Spleen (tissue), 11 donors: Measurements from ENCODE around the gene VPS72. TPM values are rescaled to one million over a fixed set of nuclear protein-coding genes. Genes with fewer than 3 reads are reported as not detected.

Experiments
- DNase-seq: peaks from one replicate; pipeline ENCODE4 v3.0.0-alpha.2; 2020
- H3K27ac ChIP-seq, 8 donors: fragments of 200-600 bp; sonication (generic) in 7 of 8; 1 replicate in 4 of 8; 2 replicates in 4 of 8; pipeline versions ENCODE4 v1.5.0 to v1.8.0; 2016 to 2021; ENCODE audit warnings: inconsistent platforms in 4 of 8, mild to moderate bottlenecking in 4 of 8, moderate library complexity in 1 of 8
- H3K27me3 ChIP-seq, 7 donors: fragments of 200-600 bp; sonication (generic) in 6 of 7; replicated peaks in 1 of 7; 1 replicate in 4 of 7; 2 replicates in 3 of 7; pipeline versions ENCODE4 v1.5.0 to v1.8.0; 2016 to 2021; ENCODE audit warnings: inconsistent platforms in 3 of 7, mild to moderate bottlenecking in 1 of 7
- H3K36me3 ChIP-seq, 6 donors: fragments of 200-600 bp; sonication (generic) in 5 of 6; 1 replicate in 4 of 6; 2 replicates in 2 of 6; pipeline versions ENCODE4 v1.5.0 to v1.8.0; 2016 to 2021; ENCODE audit warnings: inconsistent platforms in 2 of 6
- H3K4me1 ChIP-seq, 6 donors: fragments of 200-600 bp; sonication (generic) in 5 of 6; 1 replicate in 3 of 6; 2 replicates in 3 of 6; pipeline versions ENCODE4 v1.5.0 to v1.8.0; 2016 to 2021; ENCODE audit warnings: inconsistent platforms in 3 of 6
- H3K4me3 ChIP-seq, 8 donors: fragments of 200-600 bp; sonication (generic) in 7 of 8; 1 replicate in 4 of 8; 2 replicates in 4 of 8; pipeline versions ENCODE4 v1.5.0 to v1.8.0; 2016 to 2021; ENCODE audit warnings: inconsistent platforms in 4 of 8, mild to moderate bottlenecking in 4 of 8, moderate library complexity in 2 of 8
- H3K9me3 ChIP-seq, 8 donors: fragments of 200-600 bp; sonication (generic) in 7 of 8; 1 replicate in 4 of 8; 2 replicates in 4 of 8; pipeline versions ENCODE4 v1.5.0 to v1.8.0; 2016 to 2021; ENCODE audit warnings: inconsistent platforms in 4 of 8
- CTCF ChIP-seq, 11 experiments: fragments of 200-600 bp in 7 of 11; fragments of 450-650 bp in 4 of 11; sonication (generic) in 4 of 11; IDR thresholded peaks in 8 of 11; conservative IDR thresholded peaks in 3 of 11; 1 replicate in 7 of 11; 2 replicates in 4 of 11; pipeline versions ENCODE4 v1.4.0 to v1.8.0; 2016 to 2021; ENCODE audit warnings: antibody characterized with exemption in 11 of 11, inconsistent platforms in 4 of 11, mild to moderate bottlenecking in 1 of 11
- POLR2A ChIP-seq, 3 donors: fragments of 450-650 bp; IDR thresholded peaks; one replicate each; pipeline ENCODE4 v1.5.1; 2017; ENCODE audit warnings: antibody characterized with exemption in 3 of 3, mild to moderate bottlenecking in 1 of 3
- POLR2AphosphoS5 ChIP-seq, 3 donors: sonication (generic); formaldehyde crosslinking; IDR thresholded peaks; one replicate each; pipeline ENCODE4 v1.5.1; 2017; ENCODE audit warnings: antibody characterized with exemption in 3 of 3
- WGBS, 5 donors: extraction: QIAGEN DNeasy Blood & Tissue Kit in 3 of 5; methylation state at CpG; one replicate each; pipeline versions ENCODE4 v1.1.5 to v1.1.7; 2013 to 2018; 5-methylcytosine and 5-hydroxymethylcytosine counted together
- intact Hi-C: fragments of 100-400 bp; cut with DNase I; formaldehyde crosslinking; loops from one replicate; pipeline ENCODE4 v1.15.0; 2023; ENCODE audit warnings: low total_unique reads
- polyA plus RNA-seq, 3 donors: library from polyadenylated mRNA; stranded (reverse); fragments of 200-250 nt; gene quantifications; one replicate each; pipeline ENCODE4 v1.2.1, GENCODE V29; 2013
- total RNA-seq, 7 donors: library from RNA; depleted of rRNA in 3 of 7; stranded (reverse); fragments of >200 nt in 3 of 7; fragmentation: NEBNext Ultra II Directional in 4 of 7; extraction: Animal tissue kit (Norgen Biotek cat#: 25700) in 4 of 7; gene quantifications; one replicate each; pipeline versions ENCODE4 v1.1.0 to v1.2.1, GENCODE V29; 2016 to 2021
- donor health status: healthy with polysubstance abuse.
- donor health status: DM: no; HTN: no; CAD: no; lungs with moderate emphysema.
- donor health status: DM: no; HTN: no; CAD: no.
- donor health status: Bipolar disorder and iron deficiency.
- donor health status: healthy.
- donor health status: DM: no; HTN: no; CAD: no.
- donor health status: DM: yes; HTN: yes; CAD: no.

VPS72 gene
- total and polyA plus RNA-seq, 10 donors = 23.1 to 43.1 (median 31.2) TPM

GRCh38 chr1:151184211-151184610, 5.8 kb downstream of the VPS72 start:
- intact Hi-C loops = no loop called here
- Histone ChIP-seq H3K27ac (no peak overlapping the region), H3K4me3 (no peak overlapping the region), H3K9me3 (no peaks in the 10 kb centered on the region), H3K36me3 (peaks cover 4 to 78% (median 67%) of the 10 kb centered on the region in 6 donors), H3K27me3 (no peaks in the 10 kb centered on the region), H3K4me1 (peaks cover 14 to 29% (median 21%) of the 10 kb centered on the region in 6 donors)
- TF ChIP-seq CTCF (IDR thresholded peaks at IDR 0.05 in 8 of 11, conservative IDR thresholded peaks at IDR 0.05 in 3 of 11) (no peak), POLR2AphosphoS5 (IDR thresholded peaks at IDR 0.05) (no peak)
- WGBS, 5 donors = 95 to 97% (median 95%) methylated on average over 10 of the region's 10 CpGs
- peak; percentile 37 for DNase-seq

- DNase-seq = peak; percentile 52
- H3K27me3 ChIP-seq = no peaks in the 10 kb centered on the region
- peaks cover 4 to 100% (median 85%) of the 10 kb centered on the region in 6 donors for H3K36me3 ChIP-seq
- no peak overlapping the region for H3K4me3 ChIP-seq
- H3K4me1 ChIP-seq = peaks cover 0 to 6% (median 2%) of the 10 kb centered on the region in 6 donors
- TF ChIP-seq POLR2AphosphoS5 (IDR thresholded peaks at IDR 0.05) (no peak), CTCF (IDR thresholded peaks at IDR 0.05 in 8 of 11, conservative IDR thresholded peaks at IDR 0.05 in 3 of 11) (no peak), POLR2A (IDR thresholded peaks at IDR 0.05) (no peak)
- no peaks in the 10 kb centered on the region for H3K9me3 ChIP-seq
- 94 to 97% (median 95%) methylated on average over 17 of the region's 17 CpGs for WGBS, 5 donors
- intact Hi-C loops = no loop called here
- no peak overlapping the region for H3K27ac ChIP-seq
Observed at GRCh38 chr1:151176514-151177045, 13.4 kb downstream of the VPS72 start.

- WGBS, 5 donors = 57 to 66% (median 62%) methylated on average over 4 of the region's 4 CpGs
- peaks cover 0 to 6% (median 2%) of the 10 kb centered on the region in 6 donors for H3K4me1 ChIP-seq
- peak; percentile 41 for DNase-seq
- H3K9me3 ChIP-seq = no peaks in the 10 kb centered on the region
- TF ChIP-seq POLR2AphosphoS5 (IDR thresholded peaks at IDR 0.05) (no peak), POLR2A (IDR thresholded peaks at IDR 0.05) (no peak), CTCF (IDR thresholded peaks at IDR 0.05 in 8 of 11, conservative IDR thresholded peaks at IDR 0.05 in 3 of 11) (peak in 9 of 11 experiments; percentile 7 to 62 (median 35))
- H3K4me3 ChIP-seq = no peak within 1 kb of the TSS
- intact Hi-C loops = no loop called here
- no peaks in the 10 kb centered on the region for H3K27me3 ChIP-seq
- peaks cover 4 to 100% (median 81%) of the 10 kb centered on the region in 6 donors for H3K36me3 ChIP-seq
- peak within 1 kb of the TSS in 2 of 8 donors; percentile 28 to 47 for H3K27ac ChIP-seq
Observed at GRCh38 chr1:151175863-151176262, 14.1 kb downstream of the VPS72 start, which contains the start of gene TMOD4. TMOD4 (minus strand) TSS chr1:151175981; CDS start chr1:151174875, 1,106 bp downstream.

- Histone ChIP-seq H3K36me3 (peaks cover 0 to 100% (median 79%) of the 10 kb centered on the region in 6 donors), H3K9me3 (no peaks in the 10 kb centered on the region), H3K4me3 (no peak overlapping the region), H3K27ac (peak overlapping the region in 2 of 8 donors; percentile 28 to 47), H3K4me1 (peaks cover 0 to 6% (median 2%) of the 10 kb centered on the region in 6 donors), H3K27me3 (no peaks in the 10 kb centered on the region)
- peak; percentile 19 for DNase-seq
- intact Hi-C loops = no loop called here
- TF ChIP-seq POLR2A (IDR thresholded peaks at IDR 0.05) = no peak
- no peak for TF ChIP-seq POLR2AphosphoS5 (IDR thresholded peaks at IDR 0.05)
- no peak for TF ChIP-seq CTCF (IDR thresholded peaks at IDR 0.05 in 8 of 11, conservative IDR thresholded peaks at IDR 0.05 in 3 of 11)
- WGBS, 5 donors = 76 to 84% (median 78%) methylated on average over 6 of the region's 6 CpGs
Observed at GRCh38 chr1:151175041-151175741, 14.8 kb downstream of the VPS72 start.
